HepG2 (cell line): Measurements from ENCODE around the gene XPR1. TPM values are rescaled to one million over a fixed set of nuclear protein-coding genes. Genes with fewer than 3 reads are reported as not detected.

ENCODE experiments used
- ATAC-seq: fragments of 200-7000 bp; cut with Tn5 transposase; 3 replicates; pipeline ENCODE4 v1.9.1; 2020; ENCODE audit warnings: mild to moderate bottlenecking, moderate library complexity
- BruUV-seq: library from RNA; stranded (reverse); fragments of 400-500 nt; replicated peaks from 2 replicates; lab custom pipeline; 2021; lab: Mats Ljungman, UMichigan
- CTCF ChIA-PET: fragments of 300-600 bp; formaldehyde crosslinking; extraction: SDS; loops from one replicate; lab custom pipeline; 2021; ENCODE audit warnings: low total read pairs, inconsistent platforms, low intra/inter-chr PET ratio; lab: Yijun Ruan, JAX
- POLR2A ChIA-PET: fragments of 350-600 bp; sonication (Branson Sonifier 250); formaldehyde crosslinking; loops from one replicate; lab custom pipeline; 2020; ENCODE audit warnings: antibody characterized with exemption, inconsistent platforms; lab: Yijun Ruan, JAX
- DNase-seq: peaks from one replicate; pipeline ENCODE4 v3.0.0-alpha.2; 2015; ENCODE audit warnings: low spot score
- FAIRE-seq: peaks from 3 replicates; lab custom pipeline; 2011; peaks lifted over from hg19 to GRCh38; lab: Jason Lieb, UNC
- H2AFZ ChIP-seq: one replicate; pipeline ENCODE4 v1.6.1; 2011; ENCODE audit warnings: low read length, inconsistent platforms
- H3K27ac ChIP-seq: fragments of 300-600 bp; 3 replicates; pipeline ENCODE4 v1.8.0; 2011; ENCODE audit warnings: mixed run types, mild to moderate bottlenecking, mixed read lengths, low read length, inconsistent platforms; ENCODE audit not compliant: insufficient read depth; ENCODE audit errors: extremely low read length
- H3K27me3 ChIP-seq, 2 experiments: fragments of 200-600 bp in 1 of 2; 2 replicates in 1 of 2; 3 replicates in 1 of 2; pipeline versions ENCODE4 v1.6.0 to v1.8.0; 2011; ENCODE audit warnings: low read length in 2 of 2, mild to moderate bottlenecking in 2 of 2, moderate library complexity in 2 of 2, inconsistent platforms in 1 of 2; ENCODE audit not compliant: insufficient read depth in 2 of 2, control insufficient read depth in 1 of 2
- H3K36me3 ChIP-seq, 2 experiments: fragments of 200-600 bp in 1 of 2; replicated peaks in 1 of 2; 2 replicates in 1 of 2; 3 replicates in 1 of 2; pipeline versions ENCODE4 v1.5.1 to v1.8.0; 2011; ENCODE audit warnings: low read length in 2 of 2, inconsistent platforms in 1 of 2; ENCODE audit not compliant: insufficient read depth in 2 of 2, control insufficient read depth in 1 of 2
- H3K4me1 ChIP-seq: 2 replicates; pipeline ENCODE4 v1.5.1; 2012; ENCODE audit warnings: low read length, inconsistent platforms; ENCODE audit not compliant: insufficient read depth
- H3K4me2 ChIP-seq: 2 replicates; pipeline ENCODE4 v1.6.0; 2011; ENCODE audit warnings: low read depth, low read length, inconsistent platforms
- H3K4me3 ChIP-seq, 3 experiments: fragments of 200-600 bp in 1 of 3; sonication (generic), shearing (Covaris generic) in 1 of 3; replicated peaks in 1 of 3; 2 replicates each; pipeline ENCODE4 v1.5.1; 2011 to 2016; ENCODE audit warnings: low read length in 3 of 3, inconsistent platforms in 2 of 3, low read depth in 2 of 3, mild to moderate bottlenecking in 2 of 3, control low read depth in 1 of 3, mixed read lengths in 1 of 3; ENCODE audit not compliant: insufficient read depth in 1 of 3
- H3K79me2 ChIP-seq: one replicate; pipeline ENCODE4 v1.6.1; 2011; ENCODE audit warnings: low read length, inconsistent platforms; ENCODE audit not compliant: insufficient read depth
- H3K9ac ChIP-seq: 2 replicates; pipeline ENCODE4 v1.6.0; 2011; ENCODE audit warnings: mild to moderate bottlenecking, low read depth, low read length, inconsistent platforms; ENCODE audit not compliant: insufficient read depth
- H3K9me3 ChIP-seq: 2 replicates; pipeline ENCODE4 v1.5.1; 2012; ENCODE audit warnings: mild to moderate bottlenecking, low read length
- H4K20me1 ChIP-seq: 2 replicates; pipeline ENCODE4 v1.6.0; 2011; ENCODE audit warnings: inconsistent platforms, mild to moderate bottlenecking, low read length, moderate library complexity; ENCODE audit not compliant: insufficient read depth
- DMAP1 ChIP-seq: IDR thresholded peaks from 2 replicates; pipeline ENCODE4 v1.6.1; 2016
- LCORL ChIP-seq, 2 experiments: fragments of 450-650 bp in 1 of 2; sonication (generic) in 1 of 2; formaldehyde crosslinking in 1 of 2; IDR thresholded peaks; 2 replicates each; pipeline versions ENCODE4 v1.5.0 to v1.6.1; 2017 to 2020; ENCODE audit warnings: antibody characterized with exemption in 1 of 2, missing genetic modification reagents in 1 of 2
- PATZ1 ChIP-seq: sonication (generic); formaldehyde crosslinking; IDR thresholded peaks from 2 replicates; pipeline ENCODE4 v1.4.0; 2020; ENCODE audit warnings: missing genetic modification reagents
- ZBTB2 ChIP-seq: sonication (generic); formaldehyde crosslinking; IDR thresholded peaks from 2 replicates; pipeline ENCODE4 v1.8.0; 2022; ENCODE audit warnings: low read depth, missing genetic modification reagents
- ZFP90 ChIP-seq: sonication (generic); formaldehyde crosslinking; IDR thresholded peaks from 2 replicates; pipeline ENCODE4 v1.8.0; 2022; ENCODE audit warnings: missing genetic modification reagents, mild to moderate bottlenecking, inconsistent platforms, borderline replicate concordance
- ZHX2 ChIP-seq, 2 experiments: sonication (generic) in 1 of 2; formaldehyde crosslinking in 1 of 2; IDR thresholded peaks; 2 replicates each; pipeline versions ENCODE4 v1.6.1 to v1.9.0; 2014 to 2022; ENCODE audit warnings: antibody characterized with exemption in 1 of 2, borderline replicate concordance in 1 of 2, inconsistent platforms in 1 of 2, low read depth in 1 of 2, missing genetic modification reagents in 1 of 2
- ZNF296 ChIP-seq: sonication (generic); formaldehyde crosslinking; conservative IDR thresholded peaks from 2 replicates; pipeline ENCODE4 v1.5.0; 2020; ENCODE audit warnings: mild to moderate bottlenecking, missing genetic modification reagents
- ZNF337 ChIP-seq: sonication (generic); formaldehyde crosslinking; IDR thresholded peaks from 2 replicates; pipeline ENCODE4 v1.5.1; 2020; ENCODE audit warnings: missing genetic modification reagents, low read depth, mild to moderate bottlenecking, borderline replicate concordance
- ZNF777 ChIP-seq: sonication (generic); formaldehyde crosslinking; IDR thresholded peaks from 2 replicates; pipeline ENCODE4 v1.4.0; 2020; ENCODE audit warnings: missing genetic modification reagents
- ZNF839 ChIP-seq: sonication (generic); formaldehyde crosslinking; IDR thresholded peaks from 2 replicates; pipeline ENCODE4 v1.4.0; 2020; ENCODE audit warnings: missing genetic modification reagents, mild to moderate bottlenecking, borderline replicate concordance
- WGBS: methylation state at CpG from one replicate; pipeline ENCODE4 v1.1.6; 2017; ENCODE audit warnings: low lambda C conversion rate; 5-methylcytosine and 5-hydroxymethylcytosine counted together
- in situ Hi-C: cut with HindIII; loops from 2 replicates; pipeline ENCODE4 v1.10.0; 2017; ENCODE audit warnings: low pct_unique_long_range_greater_than_20kb; ENCODE audit not compliant: extremely low pct_ligation_motif_present
- intact Hi-C: fragments of 100-400 bp; cut with micrococcal nuclease; formaldehyde crosslinking; loops from one replicate; pipeline ENCODE4 v1.10.0; 2022; ENCODE audit not compliant: unreplicated experiment
- polyA plus RNA-seq, 8 experiments: library from polyadenylated mRNA; depleted of rRNA in 3 of 8; stranded (reverse) in 7 of 8; unstranded in 1 of 8; fragments of >200 nt; fragmentation: Illumina TruSeq in 4 of 8; extraction: Trizol in 4 of 8; gene quantifications; 2 replicates each; pipeline versions ENCODE4 v1.2.1 to v1.2.3, GENCODE V29; 2011 to 2016; ENCODE audit warnings: low read depth in 4 of 8, missing spikeins in 1 of 8, mixed read lengths in 1 of 8; ENCODE audit not compliant: insufficient read depth in 1 of 8
- total RNA-seq, 5 experiments: library from RNA; depleted of rRNA; stranded (reverse); fragments of >200 nt; fragmentation: Illumina TruSeq; extraction: Trizol; gene quantifications; 2 replicates each; pipeline ENCODE4 v1.2.3, GENCODE V29; 2016; ENCODE audit warnings: low read depth in 1 of 5

The XPR1 gene
- total and polyA plus RNA-seq, 2 of the 13 experiments (the other 11 are each of a cell fraction or from before 2014, with no cell fraction given): 22.3 to 23.6 TPM

GRCh38 chr1:180802813-180803212 is 171.0 kb downstream of the XPR1 start:
- ChIA-PET CTCF (no interaction called here), POLR2A (no interaction called here)
- Histone ChIP-seq H2AFZ (no peak overlapping the region), H3K4me1 (no peaks in the 10 kb centered on the region), H3K27me3 (no peaks in the 10 kb centered on the region), H3K79me2 (no peaks in the 10 kb centered on the region), H3K4me3 (no peak overlapping the region), H4K20me1 (no peaks in the 10 kb centered on the region), H3K4me2 (no peak overlapping the region), H3K27ac (no peak overlapping the region), H3K9me3 (no peaks in the 10 kb centered on the region), H3K9ac (no peak overlapping the region), H3K36me3 (peaks cover 0 to 3% of the 10 kb centered on the region in 2 experiments; a peak in 2 of 5 replicates)
- 93% methylated on average over 2 of the region's 2 CpGs for WGBS
- ATAC-seq (no peak), DNase-seq (no peak), FAIRE-seq (no peak)
- no TSS peak for BruUV-seq
- TF ChIP-seq ZNF296 (CRISPR knock-in tag): no peak
- TF ChIP-seq ZNF839 (CRISPR knock-in tag): no peak
- TF ChIP-seq ZNF777: no peak
- TF ChIP-seq PATZ1: no peak
- TF ChIP-seq ZHX2 (IDR thresholded peaks at IDR 0.05; ENCODE audit: low read depth): no peak
- TF ChIP-seq ZHX2 (CRISPR knock-in tag; IDR thresholded peaks at IDR 0.05; ENCODE audit: borderline replicate concordance): no peak
- no peak for TF ChIP-seq ZBTB2 (CRISPR knock-in tag)
- TF ChIP-seq DMAP1 (CRISPR knock-in tag): no peak
- TF ChIP-seq ZFP90 (CRISPR knock-in tag): no peak
- TF ChIP-seq ZNF337: no peak
- TF ChIP-seq LCORL (IDR thresholded peaks at IDR 0.05): no peak
- TF ChIP-seq LCORL (CRISPR knock-in tag; IDR thresholded peaks at IDR 0.05): no peak
- intact Hi-C loops: no loop called here
- in situ Hi-C loops: no loop called here
